Natural killer cell (primary cell): ENCODE results near the gene NACC2. TPM values are rescaled to one million over a fixed set of nuclear protein-coding genes. Genes with fewer than 3 reads are reported as not detected.
A peak's percentile ranks its signal among the peaks of the same experiment; 100 is the strongest.

Experiments used
- ATAC-seq, 3 donors: fragments of 150-1000 bp in 2 of 3; fragments of 200-7000 bp in 1 of 3; cut with Tn5 transposase; 1 replicate in 1 of 3; 2 replicates in 2 of 3; pipeline ENCODE4 v1.10.0; 2021; ENCODE audit warnings: mild to moderate bottlenecking in 2 of 3, moderate library complexity in 2 of 3
- DNase-seq, 2 donors: peaks; one replicate each; pipeline versions ENCODE4 v3.0.0 to v3.0.0-alpha.2; 2013 to 2021; ENCODE audit warnings: mixed read lengths in 1 of 2
- H3K27ac ChIP-seq: one replicate; pipeline ENCODE4 v1.5.1; 2013; ENCODE audit warnings: mild to moderate bottlenecking, low read length
- H3K27me3 ChIP-seq: one replicate; pipeline ENCODE4 v1.6.1; 2013; ENCODE audit warnings: low read length; ENCODE audit not compliant: control insufficient read depth, insufficient read depth
- H3K36me3 ChIP-seq: one replicate; pipeline ENCODE4 v1.6.1; 2013; ENCODE audit warnings: low read length; ENCODE audit not compliant: control insufficient read depth, insufficient read depth
- H3K4me1 ChIP-seq: one replicate; pipeline ENCODE4 v1.6.1; 2013; ENCODE audit warnings: low read length; ENCODE audit not compliant: control insufficient read depth, insufficient read depth
- H3K4me3 ChIP-seq: one replicate; pipeline ENCODE4 v1.5.1; 2013; ENCODE audit warnings: low read length
- H3K9me3 ChIP-seq: one replicate; pipeline ENCODE4 v1.6.1; 2013; ENCODE audit warnings: low read length; ENCODE audit not compliant: control insufficient read depth, insufficient read depth
- H3K27ac Mint-ChIP-seq, 2 donors: one replicate each; pipeline ENCODE4 v1.8.0; 2022; ENCODE audit warnings: mild to moderate bottlenecking in 2 of 2, mixed read lengths in 2 of 2, moderate library complexity in 1 of 2
- H3K27me3 Mint-ChIP-seq, 2 donors: one replicate each; pipeline ENCODE4 v1.8.0; 2022; ENCODE audit warnings: low read depth in 2 of 2, mixed read lengths in 2 of 2
- H3K36me3 Mint-ChIP-seq: one replicate; pipeline ENCODE4 v1.8.0; 2022; ENCODE audit warnings: mixed read lengths
- H3K4me1 Mint-ChIP-seq, 2 donors: one replicate each; pipeline ENCODE4 v1.8.0; 2022; ENCODE audit warnings: mixed read lengths in 2 of 2
- H3K4me3 Mint-ChIP-seq: one replicate; pipeline ENCODE4 v1.8.0; 2022; ENCODE audit warnings: mild to moderate bottlenecking, moderate library complexity, mixed read lengths
- H3K9me3 Mint-ChIP-seq, 2 donors: one replicate each; pipeline ENCODE4 v1.8.0; 2022; ENCODE audit warnings: mixed read lengths in 2 of 2
- CTCF ChIP-seq: fragments of 200-600 bp; IDR thresholded peaks from one replicate; pipeline ENCODE4 v1.8.0; 2022; ENCODE audit warnings: antibody characterized with exemption
- WGBS: methylation state at CpG from one replicate; pipeline ENCODE4 v1.1.7; 2013; ENCODE audit warnings: missing lambda C conversion rate; ENCODE audit not compliant: insufficient coverage; 5-methylcytosine and 5-hydroxymethylcytosine counted together
- intact Hi-C: fragments of 100-400 bp; cut with micrococcal nuclease; formaldehyde crosslinking; loops from one replicate; pipeline ENCODE4 v1.14.2; 2022
- total RNA-seq, 4 donors: library from RNA; stranded (reverse); fragments of 120-200 nt in 1 of 4; gene quantifications; one replicate each; pipeline versions ENCODE4 v1.2.3 to v1.2.4, GENCODE V29; 2013 to 2022

NACC2 gene
- total RNA-seq, 3 donors from 2014 or later (not counting 1 experiment from before 2014, with no cell fraction given): 14.5 to 21.6 (median 21.2) TPM

GRCh38 chr9:136088481-136088938, 6.6 kb downstream of the NACC2 start:
- Histone ChIP-seq H3K4me1 (peaks cover 36% of the 10 kb centered on the region), H3K36me3 (no peaks in the 10 kb centered on the region), H3K27ac (no peak overlapping the region), H3K27me3 (no peaks in the 10 kb centered on the region), H3K9me3 (no peaks in the 10 kb centered on the region), H3K4me3 (no peak overlapping the region)
- TF ChIP-seq CTCF: no peak
- Mint-ChIP-seq H3K4me3 (no peak overlapping the region), H3K27me3 (no peaks in the 10 kb centered on the region), H3K9me3 (no peaks in the 10 kb centered on the region), H3K4me1 (peaks cover 8 to 34% of the 10 kb centered on the region in 2 donors), H3K27ac (no peak overlapping the region), H3K36me3 (no peaks in the 10 kb centered on the region)
- WGBS: 59% methylated on average over 15 of the region's 15 CpGs
- DNase-seq (no peak), ATAC-seq (no peak)
- intact Hi-C loops: no loop called here

GRCh38 chr9:136087741-136088480, 7.2 kb downstream of the NACC2 start:
- Mint-ChIP-seq H3K36me3 (no peaks in the 10 kb centered on the region), H3K27me3 (no peaks in the 10 kb centered on the region), H3K27ac (no peak overlapping the region), H3K9me3 (no peaks in the 10 kb centered on the region), H3K4me3 (no peak overlapping the region), H3K4me1 (peaks cover 14 to 30% of the 10 kb centered on the region in 2 donors)
- no peak for ATAC-seq
- no peak for DNase-seq
- Histone ChIP-seq H3K4me1 (peaks cover 31% of the 10 kb centered on the region), H3K9me3 (no peaks in the 10 kb centered on the region), H3K4me3 (no peak overlapping the region), H3K27ac (no peak overlapping the region), H3K36me3 (no peaks in the 10 kb centered on the region), H3K27me3 (no peaks in the 10 kb centered on the region)
- intact Hi-C loops: no loop called here
- 90% methylated on average over 24 of the region's 24 CpGs for WGBS
- TF ChIP-seq CTCF: no peak

GRCh38 chr9:136086951-136087740, 7.9 kb downstream of the NACC2 start:
- Mint-ChIP-seq H3K27ac (peak overlapping the region in 1 of 2 donors; percentile 67), H3K9me3 (no peaks in the 10 kb centered on the region), H3K4me1 (peaks cover 17 to 28% of the 10 kb centered on the region in 2 donors), H3K36me3 (no peaks in the 10 kb centered on the region), H3K27me3 (no peaks in the 10 kb centered on the region), H3K4me3 (no peak overlapping the region)
- Histone ChIP-seq H3K4me1 (peaks cover 28% of the 10 kb centered on the region), H3K4me3 (no peak overlapping the region), H3K36me3 (no peaks in the 10 kb centered on the region), H3K27me3 (no peaks in the 10 kb centered on the region), H3K9me3 (no peaks in the 10 kb centered on the region), H3K27ac (no peak overlapping the region)
- ATAC-seq (no peak), DNase-seq (no peak)
- TF ChIP-seq CTCF: no peak
- 85% methylated on average over 21 of the region's 21 CpGs for WGBS
- intact Hi-C loops: no loop called here
